Fibroblast of skin of back (primary cell): ENCODE data around the gene PRMT9.

Experiments used
- DNase-seq: peaks from one replicate; pipeline ENCODE4 v3.0.0-alpha.2; 2013

The PRMT9 gene

DNA sequence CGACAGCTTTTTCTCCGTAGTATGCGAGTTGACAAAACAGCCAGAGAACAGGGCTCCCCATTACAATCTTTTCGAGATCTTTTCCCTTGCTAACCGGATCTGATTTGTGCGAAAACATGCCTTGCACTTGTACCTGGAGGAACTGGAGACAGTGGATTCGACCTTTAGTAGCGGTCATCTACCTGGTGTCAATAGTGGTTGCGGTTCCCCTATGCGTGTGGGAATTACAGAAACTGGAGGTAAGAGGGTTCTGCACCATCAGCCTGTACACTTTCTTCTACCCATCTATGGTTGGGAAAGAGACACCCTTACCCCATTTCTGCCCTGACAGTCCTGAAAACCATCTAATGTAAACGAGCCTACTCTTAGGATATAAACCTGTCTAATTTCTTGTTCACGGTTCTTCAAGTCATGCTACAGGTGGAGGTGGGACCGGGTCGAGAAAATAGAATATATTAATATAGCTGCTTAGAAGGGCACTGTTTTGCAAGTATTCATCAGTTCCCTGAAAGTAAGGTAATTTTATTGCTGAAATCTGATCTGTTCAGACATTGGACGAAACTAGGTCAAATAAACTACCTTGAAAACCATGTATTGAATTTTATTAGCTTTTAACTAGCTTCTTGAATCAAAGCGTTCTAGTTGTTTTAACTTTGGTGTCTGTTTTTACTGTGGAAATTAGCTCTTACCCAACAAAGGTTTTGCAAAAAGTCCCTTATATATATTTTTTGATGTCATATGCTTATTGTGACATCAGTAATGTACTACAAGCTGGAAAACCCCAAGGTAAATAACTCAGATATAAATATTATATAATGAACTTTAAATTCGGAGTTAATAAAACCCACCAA lies 65.9 kb downstream of the PRMT9 start:
- DNase-seq, result no peak

DNA sequence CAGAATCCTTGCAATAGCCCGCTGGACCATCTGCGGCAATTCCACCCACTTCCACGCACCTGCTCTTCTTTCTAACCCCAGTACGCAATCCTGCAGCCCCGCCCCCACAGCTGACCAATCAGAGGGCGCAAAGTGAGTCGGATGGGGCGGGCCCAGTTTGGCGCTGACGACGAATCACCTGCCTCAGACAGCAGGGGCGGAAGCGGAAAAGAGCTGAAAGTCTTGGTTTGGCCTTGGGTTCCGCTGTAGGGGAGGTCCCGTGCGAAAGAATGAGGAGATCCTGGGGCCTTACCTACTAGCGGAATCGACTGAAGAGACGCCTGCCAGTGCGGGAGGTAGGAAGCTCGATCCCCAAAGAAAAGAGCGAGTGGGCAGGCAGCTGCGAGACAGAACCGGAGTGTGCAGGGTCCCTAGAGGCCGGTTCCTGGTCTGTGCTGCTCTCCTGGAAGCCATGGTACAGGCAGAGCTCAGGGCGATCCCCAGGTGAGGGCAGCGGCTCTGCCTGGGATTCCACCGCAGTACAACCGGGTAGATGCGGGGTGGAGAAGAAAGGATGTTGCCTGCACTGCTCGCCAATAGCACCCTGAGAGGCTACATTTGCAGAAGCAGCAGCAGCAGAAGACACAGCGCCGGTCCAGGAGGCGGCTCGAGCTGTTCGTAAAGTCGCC lies 66.7 kb downstream of the PRMT9 start, which contains the start of gene TMEM184C:
TSS of gene TMEM184C (plus strand) at position 225 of the 668 bp plus-strand sequence. CDS start 560 bp downstream, outside the sequence.
- peak; percentile 95 for DNase-seq

DNA sequence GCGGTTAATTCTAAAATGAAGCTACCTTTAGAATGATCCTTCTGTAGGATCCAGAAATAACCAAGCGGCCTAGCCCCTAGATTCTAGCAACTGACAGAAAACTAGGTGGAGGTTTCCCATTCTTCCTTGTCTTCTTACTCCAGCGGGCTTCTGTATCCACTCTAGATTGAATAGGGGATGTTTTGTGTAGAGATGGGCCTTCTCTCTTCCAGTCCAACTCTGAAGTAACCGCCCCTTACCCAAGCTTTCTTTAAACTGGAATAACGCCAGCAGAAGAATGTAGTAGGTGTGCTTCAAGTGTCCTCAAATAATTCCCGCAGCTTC lies 67.2 kb downstream of the PRMT9 start:
- DNase-seq, result no peak

GRCh38 chr4:147610686-147611085 lies 73.3 kb downstream of the PRMT9 start:
- no peak for DNase-seq

- DNase-seq, result no peak
These were observed 76.5 kb downstream of the PRMT9 start for GRCh38 chr4:147607471-147607870.

- no peak for DNase-seq
These were observed 78.5 kb downstream of the PRMT9 start for GRCh38 chr4:147605499-147605898.

DNA sequence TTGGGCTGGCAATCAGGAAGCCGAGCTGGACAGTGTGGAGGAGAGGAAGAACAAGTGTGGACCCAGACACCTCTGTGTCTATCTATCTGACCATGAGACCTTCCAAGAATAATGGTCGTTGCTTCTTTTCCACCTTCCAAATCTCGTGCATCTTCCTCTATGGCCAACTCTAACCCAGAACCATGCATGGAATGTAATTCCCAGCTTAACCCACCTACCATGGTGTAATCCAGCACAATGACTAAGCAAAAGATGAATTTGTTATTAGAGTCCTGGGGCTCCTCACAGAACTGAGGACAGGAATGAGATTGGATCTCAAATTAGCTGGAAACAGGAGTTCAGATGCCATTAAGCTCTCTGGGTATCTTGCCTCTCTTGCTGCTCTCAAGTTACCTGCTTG lies 84.2 kb downstream of the PRMT9 start:
- peak; percentile 74 for DNase-seq

DNA sequence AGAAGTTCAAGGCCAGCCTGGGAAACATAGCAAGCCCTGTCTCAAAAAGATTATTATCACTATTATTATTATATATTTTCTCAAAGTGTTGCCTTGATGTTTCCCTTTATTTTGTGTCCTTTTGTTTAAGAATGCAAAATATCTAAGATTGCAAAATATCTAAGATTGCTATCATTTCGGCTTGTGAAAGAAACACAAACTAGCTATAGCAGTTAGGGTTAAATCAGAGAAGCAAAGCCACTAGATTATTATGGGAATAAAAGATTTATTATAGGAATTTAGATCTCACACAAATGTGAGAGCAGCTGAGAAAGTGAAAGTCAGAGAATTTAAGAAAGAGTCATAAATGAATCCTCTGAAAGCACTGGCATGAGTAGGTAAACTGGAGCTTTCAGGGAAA lies 84.8 kb downstream of the PRMT9 start:
- no peak for DNase-seq

DNA sequence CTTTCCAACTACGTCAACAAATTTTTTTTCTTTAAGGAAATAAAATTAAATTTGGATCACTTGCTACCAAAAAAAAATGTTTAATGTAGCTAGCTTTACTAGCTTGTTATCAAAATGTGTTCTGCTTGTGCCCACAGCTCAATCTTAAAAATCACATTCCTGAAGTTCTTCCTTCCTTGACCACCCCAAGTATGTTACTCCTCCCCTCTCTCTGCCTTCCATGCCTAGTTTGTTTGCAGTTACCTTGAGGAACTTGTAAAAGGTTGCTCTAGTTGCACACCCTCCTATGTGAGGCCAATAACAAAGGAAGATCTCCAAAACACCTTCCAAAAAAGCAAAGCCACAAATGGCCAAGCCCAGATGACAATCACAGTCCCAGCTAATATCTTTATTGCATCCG lies 86.4 kb downstream of the PRMT9 start:
- DNase-seq, result no peak

- DNase-seq, result peak; percentile 82
These were observed 87.0 kb downstream of the PRMT9 start for GRCh38 chr4:147596981-147597380.

DNA sequence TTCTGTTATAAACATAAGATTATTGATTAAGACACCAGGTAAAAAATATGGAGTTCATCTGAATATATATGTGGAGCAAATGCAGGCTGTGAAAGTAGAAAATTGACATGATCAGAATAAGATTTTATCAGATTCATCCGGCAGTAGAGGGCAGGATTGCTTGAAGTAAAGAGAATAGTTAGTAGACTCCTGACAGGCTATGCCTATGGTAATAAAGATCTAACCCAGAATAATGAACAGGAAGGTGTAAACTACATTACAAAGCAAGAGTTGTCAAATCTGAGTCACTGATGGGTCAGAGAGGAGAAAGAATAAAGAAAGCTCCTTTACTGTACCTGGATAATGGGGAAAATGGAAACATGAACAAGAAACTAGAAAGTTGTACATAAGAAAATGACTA lies 87.6 kb downstream of the PRMT9 start:
- DNase-seq, result no peak

- no peak for DNase-seq
These were observed 89.4 kb downstream of the PRMT9 start for GRCh38 chr4:147594578-147594977.

DNA sequence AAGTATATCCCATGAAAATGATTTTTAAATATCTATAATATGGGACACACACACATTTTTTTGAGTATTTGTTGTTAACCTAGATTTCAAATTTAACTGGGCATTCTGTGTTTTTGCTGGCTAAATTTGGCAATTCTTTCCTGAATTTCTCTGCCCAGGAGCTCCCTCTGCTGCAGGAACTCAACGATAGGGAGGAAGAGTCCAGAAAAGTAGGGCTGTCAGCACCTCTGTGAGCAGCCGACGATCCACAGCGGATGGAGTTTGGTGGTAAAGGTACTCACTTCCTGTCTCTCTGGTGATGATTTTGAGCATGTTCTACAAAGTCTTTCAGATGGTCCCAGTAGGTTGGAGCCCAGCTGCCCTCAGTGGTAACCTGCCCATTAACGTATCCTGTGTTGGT lies 89.9 kb downstream of the PRMT9 start:
- no peak for DNase-seq

DNA sequence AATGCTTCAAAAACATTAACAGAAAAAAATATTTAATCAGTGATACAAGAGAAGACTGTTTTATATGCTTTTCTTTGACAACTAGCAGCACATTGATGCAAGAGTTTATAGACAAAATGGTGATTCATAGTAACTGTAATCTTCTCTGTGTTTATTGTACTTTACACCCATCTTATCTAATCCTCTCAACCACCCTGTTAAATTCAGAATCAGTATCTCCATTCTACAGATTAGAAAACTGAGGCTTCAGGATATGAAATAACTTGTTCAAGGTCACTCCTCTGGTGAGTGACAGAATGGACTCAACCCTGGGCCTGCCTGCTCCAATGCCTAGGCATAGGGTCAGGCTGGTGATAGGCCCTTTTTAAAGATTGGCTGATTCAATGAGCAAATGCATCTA lies 92.9 kb downstream of the PRMT9 start:
- DNase-seq, result no peak

- peak; percentile 77 for DNase-seq
These were observed 93.6 kb downstream of the PRMT9 start for GRCh38 chr4:147590249-147590920.

DNA sequence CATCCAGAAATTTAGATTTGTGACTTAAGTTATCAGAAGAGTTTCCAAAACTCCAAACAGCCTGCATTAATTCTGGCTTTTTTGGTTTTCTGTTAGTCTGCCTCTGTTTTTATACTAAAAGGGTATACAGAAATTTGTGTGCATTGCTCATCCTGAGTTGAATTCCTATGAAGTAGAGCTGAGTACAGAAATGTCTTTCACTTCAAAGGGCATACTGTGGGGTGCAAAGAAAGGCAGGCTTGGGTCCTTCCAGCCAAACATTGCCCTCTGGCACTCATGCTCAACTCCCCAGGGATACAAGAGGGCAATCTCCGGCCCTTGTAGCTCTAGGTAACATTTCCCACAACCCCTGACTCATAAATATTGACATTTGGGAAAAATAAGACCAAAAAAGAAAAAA lies 94.4 kb downstream of the PRMT9 start:
- DNase-seq, result no peak
